ENCODE results near the gene RNU1-4.
"Not testable (repeated sequence)": the region's sequence is repeated elsewhere in the genome, so short reads cannot be mapped to it uniquely, and the experiment has no call there.

The RNU1-4 gene

GRCh38 chr1:16740047-16740964 is at the start of gene RNU1-4:
Gene RNU1-4, plus strand, starts transcription at chr1:16740516.
- not testable (repeated sequence) for DNase-seq (ENCODE audit: low read depth)

- DNase-seq (ENCODE audit: low read depth), result not testable (repeated sequence)
These were observed 49.2 kb upstream of the RNU1-4 start for GRCh38 chr1:16690971-16691682.

GRCh38 chr1:16692283-16692682 is 48.0 kb upstream of the RNU1-4 start:
- DNase-seq (ENCODE audit: low read depth), result not testable (repeated sequence)

GRCh38 chr1:16692717-16693448 is 47.4 kb upstream of the RNU1-4 start:
- DNase-seq (ENCODE audit: low read depth), result not testable (repeated sequence)

GRCh38 chr1:16693449-16694307 is 46.6 kb upstream of the RNU1-4 start:
- not testable (repeated sequence) for DNase-seq (ENCODE audit: low read depth)

GRCh38 chr1:16694308-16694702 is 46.0 kb upstream of the RNU1-4 start:
- not testable (repeated sequence) for DNase-seq (ENCODE audit: low read depth)

GRCh38 chr1:16696507-16697150 is 43.7 kb upstream of the RNU1-4 start:
- DNase-seq (ENCODE audit: low read depth), result not testable (repeated sequence)

- not testable (repeated sequence) for DNase-seq (ENCODE audit: low read depth)
These were observed 43.2 kb upstream of the RNU1-4 start for GRCh38 chr1:16697152-16697551.

GRCh38 chr1:16699440-16699839 is 40.9 kb upstream of the RNU1-4 start:
- not testable (repeated sequence) for DNase-seq (ENCODE audit: low read depth)

- DNase-seq (ENCODE audit: low read depth), result not testable (repeated sequence)
These were observed 40.0 kb upstream of the RNU1-4 start for GRCh38 chr1:16700138-16700895.

GRCh38 chr1:16701189-16701588 is 39.1 kb upstream of the RNU1-4 start:
- not testable (repeated sequence) for DNase-seq (ENCODE audit: low read depth)

- DNase-seq (ENCODE audit: low read depth), result not testable (repeated sequence)
These were observed 38.0 kb upstream of the RNU1-4 start for GRCh38 chr1:16702280-16702679.

- DNase-seq (ENCODE audit: low read depth), result not testable (repeated sequence)
These were observed 37.2 kb upstream of the RNU1-4 start for GRCh38 chr1:16703141-16703540.

- not testable (repeated sequence) for DNase-seq (ENCODE audit: low read depth)
These were observed 36.7 kb upstream of the RNU1-4 start for GRCh38 chr1:16703602-16704001.

GRCh38 chr1:16704076-16704475 is 36.2 kb upstream of the RNU1-4 start:
- not testable (repeated sequence) for DNase-seq (ENCODE audit: low read depth)

GRCh38 chr1:16704502-16705100 is 35.7 kb upstream of the RNU1-4 start:
- DNase-seq (ENCODE audit: low read depth), result not testable (repeated sequence)

- DNase-seq (ENCODE audit: low read depth), result not testable (repeated sequence)
These were observed 34.0 kb upstream of the RNU1-4 start for GRCh38 chr1:16706302-16706701.

GRCh38 chr1:16707130-16708093 is 32.9 kb upstream of the RNU1-4 start:
- DNase-seq (ENCODE audit: low read depth), result not testable (repeated sequence)

Measured in stimulated activated CD8-positive, alpha-beta memory T cell treated with anti-CD3 and anti-CD28 coated beads, Interleukin-12 subunit alpha, Interleukin-12 subunit beta, amount 100 ng/mL, for 4 hours (primary cell).